GM21381 (cell line): ENCODE results near the gene SPARC.
"Not testable (repeated sequence)": the region's sequence is repeated elsewhere in the genome, so short reads cannot be mapped to it uniquely, and the experiment has no call there.

Source experiments
- ATAC-seq: cut with Tn5 transposase; IDR thresholded peaks from one replicate; pipeline ENCODE4 v1.9.1; 2021; ENCODE audit warnings: mild to moderate bottlenecking, moderate library complexity; ENCODE audit not compliant: unreplicated experiment

SPARC gene, protein sequence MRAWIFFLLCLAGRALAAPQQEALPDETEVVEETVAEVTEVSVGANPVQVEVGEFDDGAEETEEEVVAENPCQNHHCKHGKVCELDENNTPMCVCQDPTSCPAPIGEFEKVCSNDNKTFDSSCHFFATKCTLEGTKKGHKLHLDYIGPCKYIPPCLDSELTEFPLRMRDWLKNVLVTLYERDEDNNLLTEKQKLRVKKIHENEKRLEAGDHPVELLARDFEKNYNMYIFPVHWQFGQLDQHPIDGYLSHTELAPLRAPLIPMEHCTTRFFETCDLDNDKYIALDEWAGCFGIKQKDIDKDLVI

DNA sequence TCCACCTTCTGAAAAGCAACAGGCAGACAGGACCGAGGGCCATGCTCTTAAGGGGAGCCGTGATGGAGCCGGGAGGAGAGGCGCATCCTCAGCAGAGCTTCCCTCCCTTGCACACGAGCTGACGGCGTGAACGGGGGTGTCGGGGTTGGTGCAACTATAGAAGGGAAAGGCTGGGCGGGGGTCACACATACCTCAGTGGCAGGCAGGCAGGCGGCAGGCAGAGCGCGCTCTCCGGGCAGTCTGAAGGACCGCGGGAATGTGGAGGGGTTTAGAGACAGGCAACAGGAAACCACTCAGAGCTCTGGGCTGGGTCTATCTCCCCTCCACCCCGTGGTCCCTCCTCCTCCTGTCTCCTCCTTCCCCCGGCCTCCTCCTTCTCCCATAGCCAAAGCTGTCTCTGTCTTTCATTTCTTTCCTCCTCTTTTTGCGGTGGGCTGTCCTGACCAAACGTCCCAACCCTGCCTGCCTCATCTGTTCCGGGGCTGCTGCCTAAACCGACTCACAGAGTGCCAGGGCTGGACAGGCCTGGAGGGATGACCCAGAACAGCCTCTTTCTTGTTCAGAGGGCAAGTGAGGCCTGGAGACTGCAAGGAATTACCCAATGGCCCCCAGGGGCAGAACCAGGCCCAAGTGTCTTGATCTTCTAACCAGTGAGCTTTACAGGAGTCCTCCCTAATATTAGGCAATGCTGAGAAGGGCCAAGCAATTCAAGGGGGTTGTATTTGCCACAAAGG is at the start of gene SPARC:
SPARC (minus strand) TSS at position 242 of the 734 bp plus-strand sequence. CDS start 10,727 bp downstream, outside the sequence.
- peak; percentile 69 for ATAC-seq

DNA sequence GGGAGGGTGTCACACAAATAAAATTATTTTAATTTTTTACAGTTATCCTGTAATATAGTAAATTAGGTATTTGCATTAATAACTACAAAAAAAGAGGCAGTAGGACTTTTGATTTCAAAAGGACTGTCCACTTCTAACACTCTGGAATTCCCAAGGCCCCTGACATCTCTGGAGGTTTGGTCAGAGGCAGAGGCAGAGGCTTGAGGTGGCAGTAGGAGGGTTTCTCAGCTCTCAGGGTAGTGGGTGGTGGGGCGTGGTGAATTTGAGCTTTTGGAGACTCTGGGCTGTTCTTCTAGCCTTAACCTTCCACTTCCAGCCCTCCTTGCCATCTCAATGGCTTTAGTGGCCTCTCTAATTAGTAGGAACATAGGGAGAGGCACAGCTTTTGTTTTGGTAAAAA is 48.9 kb upstream of the SPARC start:
- ATAC-seq = no peak

DNA sequence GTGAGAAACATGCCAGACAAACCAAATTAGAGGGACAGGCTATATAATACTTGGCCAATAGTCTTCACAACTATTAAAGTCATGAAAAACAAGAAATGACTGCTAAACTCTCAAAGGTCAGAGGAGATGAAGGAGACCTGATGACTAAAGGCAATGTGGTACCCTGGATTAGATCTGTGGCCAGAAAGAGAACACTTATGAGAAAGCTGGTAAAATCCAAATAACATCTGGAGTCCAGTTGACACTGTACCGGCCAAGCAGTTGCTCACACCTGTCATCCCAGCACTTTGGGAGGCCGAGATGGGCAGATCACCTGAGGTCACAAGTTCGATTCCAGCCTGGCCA is 47.3 kb upstream of the SPARC start:
- no peak for ATAC-seq

DNA sequence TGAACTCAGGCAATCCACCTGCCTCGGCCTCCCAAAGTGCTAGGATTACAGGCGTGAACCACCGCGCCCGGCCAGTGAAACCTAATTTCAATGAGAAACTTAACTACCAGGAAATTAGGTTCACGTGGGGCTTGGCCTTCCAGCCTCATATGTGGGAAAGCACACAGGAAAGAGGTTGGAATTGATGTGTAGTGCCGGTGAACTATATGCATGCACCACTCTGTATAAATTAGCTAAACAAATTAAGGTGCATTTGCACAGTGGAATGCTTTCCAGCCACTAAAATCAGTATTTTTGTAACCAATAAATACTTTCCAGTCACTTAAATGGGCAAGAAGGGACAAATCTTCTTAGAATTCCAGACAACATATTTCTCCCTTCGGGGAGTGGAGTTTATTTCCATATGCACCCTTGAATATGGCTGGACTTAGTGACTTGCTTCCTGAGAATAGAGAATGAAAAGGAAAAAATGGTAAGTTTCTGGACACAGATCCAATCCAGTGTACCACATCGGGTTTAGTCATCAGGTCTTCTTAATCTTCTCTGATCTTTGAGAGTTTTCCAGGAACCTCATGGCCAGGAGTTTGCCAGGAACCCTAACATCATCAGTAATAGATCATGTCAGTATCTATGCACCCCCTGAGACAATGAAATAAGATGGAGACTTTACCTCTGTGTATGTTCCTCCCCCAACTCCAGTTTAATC is 46.8 kb upstream of the SPARC start:
- no peak for ATAC-seq

DNA sequence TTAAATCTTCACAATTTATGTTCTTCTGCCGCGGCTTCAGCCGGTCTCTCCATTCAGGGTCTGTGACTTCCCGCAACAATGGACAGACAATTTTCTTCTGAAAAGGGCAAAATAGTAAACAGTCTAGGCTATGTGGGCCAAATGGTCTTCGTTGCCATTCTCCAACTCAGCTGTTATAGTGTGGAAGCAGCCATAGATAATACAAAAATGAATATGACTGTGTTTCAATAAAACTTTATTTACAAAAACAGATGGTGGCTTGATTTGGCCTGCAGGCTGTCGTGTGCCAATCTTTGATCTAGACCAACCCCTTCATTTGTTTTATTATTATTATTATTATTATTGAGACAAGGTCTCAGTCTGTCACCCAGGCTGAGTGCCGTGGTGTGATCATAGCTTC is 43.7 kb upstream of the SPARC start:
- no peak for ATAC-seq

DNA sequence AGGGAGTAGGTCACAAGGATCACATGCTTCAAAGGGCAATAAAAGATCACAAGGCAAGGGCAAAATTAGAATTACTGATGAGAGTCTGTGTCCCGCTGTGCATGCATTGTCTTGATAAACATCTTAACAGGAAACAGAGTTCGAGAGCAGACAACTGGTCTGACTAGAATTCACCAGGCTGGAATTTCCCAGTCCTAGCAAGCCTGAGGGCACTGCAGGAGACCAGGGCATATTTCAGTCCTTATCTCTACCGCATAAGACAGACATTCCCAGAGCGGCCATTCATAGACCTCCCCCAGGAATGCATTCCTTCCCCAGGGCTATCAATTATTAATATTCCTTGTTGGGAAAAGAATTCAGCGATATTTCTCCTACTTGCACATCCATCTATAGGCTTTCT is 42.9 kb upstream of the SPARC start:
- ATAC-seq = not testable (repeated sequence)

DNA sequence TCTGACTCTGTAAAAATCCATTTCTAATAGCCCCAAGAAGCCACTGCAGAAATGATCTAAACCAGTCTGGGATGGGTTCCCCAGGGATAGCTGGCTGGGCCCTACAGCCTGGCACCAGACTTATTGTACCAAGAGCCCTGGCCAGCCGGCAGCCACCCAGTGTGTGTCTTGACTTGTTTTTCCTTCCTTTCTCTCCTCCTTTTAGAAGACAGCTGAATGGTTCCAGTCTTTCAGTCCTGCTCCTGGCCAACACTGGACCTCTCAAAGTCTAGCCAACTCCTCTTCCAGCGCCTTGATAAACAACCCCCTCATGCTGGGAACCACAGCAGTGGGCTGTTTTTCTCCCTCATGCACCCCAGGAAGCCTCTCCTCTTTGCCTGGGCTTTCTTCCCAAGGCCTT is 37.6 kb upstream of the SPARC start:
- ATAC-seq = no peak

DNA sequence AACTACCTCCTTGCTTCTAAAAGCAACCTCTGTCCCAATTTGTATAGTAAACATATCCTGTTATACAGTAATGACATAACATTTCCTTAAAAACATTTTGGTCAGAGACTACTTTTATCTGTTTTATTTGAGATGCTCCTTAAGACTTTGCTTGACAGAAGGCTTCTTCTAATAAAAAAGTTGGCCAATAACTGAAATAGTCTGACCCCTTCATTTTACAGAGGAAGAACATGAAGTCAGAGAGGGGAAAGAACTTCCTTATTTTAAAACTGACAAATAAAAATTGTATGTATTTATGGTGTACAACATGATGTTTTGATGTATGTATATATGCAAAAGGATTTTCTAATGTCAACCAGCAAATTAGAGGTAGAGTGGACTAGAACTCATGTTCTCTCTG is 35.8 kb upstream of the SPARC start:
- no peak for ATAC-seq

DNA sequence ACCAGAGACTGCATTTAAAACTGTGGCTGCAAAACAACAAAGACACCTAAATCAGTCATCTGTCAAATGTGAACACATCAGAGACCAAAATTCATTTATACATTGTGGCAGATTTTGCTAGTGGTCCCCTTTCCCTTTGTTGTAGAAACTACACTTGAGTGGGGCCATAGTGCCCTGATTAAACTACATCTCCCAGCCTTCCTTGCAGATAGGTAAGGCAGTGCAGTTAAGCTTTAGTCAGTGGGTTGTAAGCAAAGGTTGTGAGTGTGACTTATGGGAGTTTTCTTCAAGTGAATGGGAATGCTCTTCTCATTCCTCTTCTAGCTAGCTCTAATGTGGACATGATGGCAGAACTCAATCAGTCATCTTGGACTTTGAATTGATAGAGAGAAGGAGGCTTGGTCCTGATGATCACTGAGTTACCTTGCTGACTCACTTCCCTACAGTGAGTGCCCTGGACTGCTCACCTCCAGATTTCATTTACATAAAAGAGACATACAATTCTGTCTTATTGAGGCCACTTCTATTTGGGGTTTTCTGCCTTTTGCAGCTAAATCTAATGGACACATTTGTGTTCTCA is 35.2 kb upstream of the SPARC start:
- ATAC-seq = no peak

DNA sequence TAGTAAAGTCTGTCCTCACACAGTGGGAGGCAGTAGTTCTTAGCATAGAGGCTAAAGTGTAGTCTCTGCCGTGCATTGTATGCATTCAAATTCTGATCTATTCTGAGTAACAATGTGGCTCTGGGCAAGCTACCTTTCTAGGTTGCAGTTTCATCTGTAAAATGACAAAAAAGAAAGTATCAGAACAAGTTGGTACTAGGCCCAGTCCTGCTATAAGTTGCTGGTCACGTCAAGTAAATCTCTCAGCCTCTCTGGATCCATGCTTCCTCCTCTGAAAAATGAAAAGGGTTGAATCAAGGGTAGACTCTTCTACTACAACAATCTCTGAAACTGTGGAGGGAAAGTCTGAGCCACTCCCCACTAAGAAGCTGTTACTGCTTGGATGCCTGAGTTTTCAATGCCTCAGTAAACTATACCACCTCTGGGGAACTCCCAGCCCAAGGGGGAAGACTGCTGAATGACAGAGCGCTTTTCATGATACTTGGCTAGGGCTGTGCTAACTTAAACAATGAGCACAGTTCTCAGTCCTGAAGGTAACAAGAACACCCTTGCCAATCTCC is 34.5 kb upstream of the SPARC start:
- peak; percentile 82 for ATAC-seq

DNA sequence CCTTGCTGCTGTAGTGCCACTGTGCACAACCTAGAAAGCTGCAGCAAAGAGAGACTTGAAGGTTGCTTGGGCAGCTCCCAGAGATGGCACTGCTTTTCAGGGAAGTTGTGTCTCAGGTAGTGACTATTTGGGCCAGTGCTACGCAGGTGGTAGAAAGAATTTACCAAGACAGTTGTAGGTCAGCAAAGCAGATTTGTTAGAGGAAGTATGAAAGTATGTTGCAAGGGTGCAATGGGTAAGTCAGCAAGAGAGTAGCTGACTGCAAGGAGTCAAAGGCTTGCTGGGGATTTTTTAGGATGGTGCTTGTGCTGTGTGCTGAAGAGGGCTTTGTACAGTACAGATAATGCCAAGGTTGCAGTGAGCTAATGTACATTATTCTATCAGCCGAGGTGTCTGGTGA is 33.5 kb upstream of the SPARC start:
- ATAC-seq = no peak

DNA sequence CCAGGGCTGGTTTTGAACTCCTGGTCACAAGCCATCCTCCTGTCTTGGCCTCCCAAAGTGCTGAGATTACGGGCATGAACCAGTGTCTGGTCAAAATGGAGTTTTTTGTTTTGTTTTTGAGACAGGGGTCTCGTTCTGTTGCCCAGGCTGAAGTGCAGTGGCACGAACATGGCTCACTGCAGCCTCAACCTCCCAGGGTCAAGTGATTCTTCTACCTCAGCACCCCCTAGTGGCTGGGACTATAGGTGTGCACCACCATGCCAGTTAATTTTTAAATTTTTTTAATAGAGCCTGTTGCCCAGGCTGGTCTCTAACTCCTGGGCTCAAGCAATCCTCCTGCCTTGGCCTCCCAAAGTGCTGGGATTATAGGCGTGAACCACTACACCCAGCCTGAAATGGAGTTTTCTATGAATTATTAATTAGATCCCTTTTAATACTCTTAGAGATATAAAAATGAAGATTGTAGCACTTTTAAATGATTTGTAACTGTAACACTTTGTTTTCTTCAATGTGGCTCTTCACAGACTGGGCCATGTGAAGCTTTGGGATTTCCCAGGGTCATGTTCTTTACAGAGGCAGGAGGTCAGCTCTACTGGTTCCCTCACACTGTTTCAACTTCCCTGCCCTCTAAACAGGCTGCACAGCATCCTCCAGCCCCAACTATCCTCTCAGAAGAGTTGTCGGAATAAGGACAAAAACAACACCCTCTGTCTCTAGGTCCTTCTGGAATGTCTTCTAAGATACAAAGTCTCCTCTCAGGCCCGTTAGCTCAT is 32.7 kb upstream of the SPARC start:
- no peak for ATAC-seq

DNA sequence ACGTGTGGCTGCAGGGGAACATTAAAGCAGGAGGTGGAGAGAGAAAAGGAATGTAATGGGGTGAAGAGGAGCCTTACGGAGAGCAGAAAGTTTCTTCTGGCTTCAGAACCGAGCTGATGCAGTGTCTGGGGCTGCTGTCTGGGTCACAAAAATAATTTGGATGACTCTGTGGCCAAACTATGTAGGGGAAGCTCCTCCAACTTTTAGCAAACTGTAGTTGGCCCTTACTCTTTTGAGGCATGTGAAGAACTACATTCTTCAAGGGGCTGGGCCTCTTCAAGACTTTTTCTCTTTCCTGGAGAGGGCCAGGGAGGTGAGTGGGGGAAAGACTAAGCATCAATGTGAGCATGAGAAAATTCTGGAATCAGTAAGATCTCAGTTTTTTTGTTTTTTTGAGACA is 31.9 kb upstream of the SPARC start:
- no peak for ATAC-seq

DNA sequence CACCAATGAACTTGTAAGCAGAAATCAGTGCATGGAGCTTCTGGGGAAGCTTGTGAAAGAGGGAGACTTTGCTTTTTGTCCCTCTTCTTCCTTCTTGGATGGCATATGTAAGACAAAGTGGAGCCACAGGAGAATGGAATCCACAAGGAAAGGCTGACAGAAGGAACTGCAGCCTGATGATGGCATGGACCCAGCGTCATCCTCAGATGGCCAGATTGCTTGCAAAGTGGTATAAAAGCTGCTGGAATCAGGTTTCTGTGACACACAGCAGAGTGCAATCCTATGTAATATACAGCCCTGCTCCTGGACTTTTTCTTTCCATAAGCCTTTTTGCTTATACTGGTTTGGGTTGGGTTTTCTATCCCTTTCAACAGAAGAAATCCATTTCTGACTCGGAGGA is 31.4 kb upstream of the SPARC start:
- no peak for ATAC-seq

DNA sequence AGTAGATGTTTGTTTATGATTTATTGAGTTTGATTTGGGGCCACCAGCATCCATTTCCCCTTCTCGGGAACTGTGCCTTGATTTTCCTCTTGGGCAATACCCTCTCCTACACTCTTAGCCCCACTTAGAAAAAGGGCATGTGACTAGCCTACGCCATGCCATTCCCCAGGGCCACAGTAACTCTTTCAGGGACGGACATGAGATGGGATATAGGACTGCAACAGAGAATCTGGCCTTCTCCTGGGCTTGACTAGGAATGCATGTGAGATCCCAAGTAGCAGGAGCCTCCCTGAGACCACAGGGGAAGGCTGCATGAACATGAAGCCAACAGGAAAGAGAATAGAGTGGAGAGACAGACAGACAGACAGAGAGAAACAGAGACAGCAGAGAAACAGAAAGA is 30.7 kb upstream of the SPARC start:
- no peak for ATAC-seq

DNA sequence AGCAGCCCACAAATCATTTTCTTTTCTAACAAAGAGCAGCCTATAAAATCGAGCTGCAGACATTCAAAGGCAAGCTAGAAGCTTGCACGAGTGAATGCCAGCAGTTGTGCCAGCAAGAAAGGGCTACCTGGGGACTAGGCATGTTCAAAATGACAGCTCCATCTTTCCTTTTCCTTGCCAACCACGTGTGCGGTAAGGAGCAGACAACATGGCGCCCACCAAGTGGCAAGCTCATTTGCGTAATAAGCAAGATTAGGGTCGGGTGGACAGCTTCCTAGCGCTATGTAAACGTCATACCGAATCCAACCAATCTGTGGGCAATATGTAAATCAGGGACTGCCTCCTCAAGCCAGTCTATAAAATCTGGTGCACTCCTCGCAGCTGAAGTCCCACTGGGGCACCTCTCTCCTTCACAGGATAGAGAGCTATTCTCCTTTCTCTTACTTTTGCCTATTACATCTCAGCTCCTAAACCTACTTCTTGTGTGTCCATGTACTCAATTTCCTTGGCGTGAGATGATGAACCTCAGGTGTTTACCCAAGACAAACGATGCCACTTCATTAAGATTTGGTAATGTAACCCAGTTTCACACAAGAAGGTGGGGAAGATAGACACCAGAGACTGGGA is 22.5 kb upstream of the SPARC start:
- ATAC-seq = no peak

DNA sequence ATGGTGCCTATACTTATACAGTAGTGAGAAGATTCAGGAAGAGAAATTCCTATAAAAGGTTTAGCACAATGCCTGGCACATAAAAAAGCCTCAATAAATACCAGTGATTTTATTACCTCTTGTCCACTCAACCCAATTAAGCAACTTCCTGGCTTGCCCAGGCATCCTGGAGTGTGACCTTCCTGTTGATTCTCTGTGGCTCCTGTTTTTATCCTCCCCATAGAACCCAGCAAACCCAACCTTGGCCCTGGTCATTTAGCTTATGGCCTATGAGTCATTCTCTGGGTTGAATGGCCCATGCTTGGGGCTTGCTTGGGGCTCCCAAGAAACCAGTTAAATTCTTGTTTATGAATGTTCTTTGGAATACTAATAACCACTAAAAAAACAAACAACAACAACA is 21.4 kb upstream of the SPARC start:
- ATAC-seq = no peak

DNA sequence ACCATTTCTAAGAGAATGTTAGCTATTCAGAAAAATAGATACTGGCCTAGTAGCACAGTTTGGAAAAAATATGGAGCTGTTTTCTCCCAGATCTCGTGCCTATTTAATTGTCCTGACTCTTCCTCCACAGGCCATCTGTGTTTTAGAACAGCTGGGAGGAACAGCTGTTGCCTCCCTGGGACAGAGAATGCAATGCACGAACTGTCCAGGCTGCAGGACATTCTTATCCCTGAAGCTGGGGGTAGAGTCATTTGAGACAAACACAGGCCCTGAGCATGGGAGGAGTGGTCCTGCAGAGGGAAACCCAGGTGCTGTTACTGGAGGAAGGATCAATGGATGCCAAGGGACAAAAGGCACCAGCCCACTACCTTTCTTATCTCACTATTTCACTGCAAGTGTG is 20.9 kb upstream of the SPARC start:
- no peak for ATAC-seq

DNA sequence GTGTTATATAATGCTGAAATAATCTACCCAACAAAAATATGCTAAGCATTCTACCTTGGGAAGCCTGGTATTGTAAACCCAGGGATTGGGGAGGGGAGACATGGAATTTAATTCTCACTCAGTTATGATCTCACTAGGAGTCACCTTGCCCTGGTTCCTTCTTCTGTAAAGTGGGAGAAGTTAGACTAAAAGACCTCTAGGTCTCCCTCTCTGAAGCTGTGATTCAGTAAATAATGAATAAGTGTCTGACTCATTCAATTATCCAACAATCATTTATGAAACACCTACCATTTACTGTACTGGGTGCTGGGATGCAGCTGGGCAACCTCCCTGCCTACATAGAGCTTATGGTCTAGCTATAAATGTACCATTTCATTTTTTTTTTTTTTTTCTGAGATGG is 20.2 kb upstream of the SPARC start:
- ATAC-seq = no peak

DNA sequence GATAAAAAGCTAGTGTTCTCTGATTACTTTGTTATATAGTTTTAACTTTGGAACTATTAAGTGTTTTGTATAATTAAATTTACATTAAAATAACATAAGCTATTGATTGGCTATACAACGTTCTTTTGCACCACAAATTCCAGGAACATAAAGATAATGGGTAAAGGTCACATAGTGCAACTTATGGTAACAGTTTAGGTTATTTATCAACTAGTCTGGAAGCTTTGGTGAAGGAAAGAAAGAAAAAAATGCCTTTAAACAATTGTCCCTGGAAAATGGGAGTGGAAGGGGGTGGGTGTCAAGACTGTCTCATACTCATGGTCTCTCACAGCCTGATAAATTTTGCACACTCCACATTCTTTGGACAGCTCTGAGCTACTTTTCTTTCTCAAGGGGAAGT is 17.1 kb upstream of the SPARC start:
- no peak for ATAC-seq
